Stimulated activated CD4-positive, alpha-beta T cell treated with anti-CD3 and anti-CD28 coated beads, TNF-alpha, amount 100 ng/mL, for 24 hours (primary cell): Measurements from ENCODE around the gene CHCT1.
A peak's percentile ranks its signal among the peaks of the same experiment; 100 is the strongest.
"Not testable (repeated sequence)": the region's sequence is repeated elsewhere in the genome, so short reads cannot be mapped to it uniquely, and the experiment has no call there.

Experiments
- DNase-seq, 3 experiments: peaks; one replicate each; pipeline ENCODE4 v3.0.0-alpha.2; 2020; ENCODE audit warnings: low read depth in 3 of 3

CHCT1 gene

GRCh38 chr17:60398227-60398959 lies 23.9 kb upstream of the CHCT1 start:
- DNase-seq: no peak

- DNase-seq: no peak
Measured at GRCh38 chr17:60401819-60402218, 20.5 kb upstream of the CHCT1 start.

GRCh38 chr17:60403523-60403810 lies 18.8 kb upstream of the CHCT1 start:
- no peak for DNase-seq

GRCh38 chr17:60403962-60404361 lies 18.3 kb upstream of the CHCT1 start:
- no peak for DNase-seq

GRCh38 chr17:60406887-60407286 lies 15.4 kb upstream of the CHCT1 start:
- DNase-seq: no peak

- no peak for DNase-seq
Measured at GRCh38 chr17:60410001-60410400, 12.3 kb upstream of the CHCT1 start.

GRCh38 chr17:60412701-60413100 lies 9.6 kb upstream of the CHCT1 start:
- no peak for DNase-seq

GRCh38 chr17:60415146-60415545 lies 7.1 kb upstream of the CHCT1 start:
- DNase-seq: no peak

GRCh38 chr17:60416368-60416925 lies 5.8 kb upstream of the CHCT1 start:
- DNase-seq: no peak

- not testable (repeated sequence) for DNase-seq
Measured at GRCh38 chr17:60419003-60419402, 3.3 kb upstream of the CHCT1 start.

GRCh38 chr17:60419875-60420274 lies 2.4 kb upstream of the CHCT1 start:
- DNase-seq: not testable (repeated sequence)

GRCh38 chr17:60421273-60422161 lies 772 bp upstream of the CHCT1 start:
- DNase-seq: peak; percentile 54 to 74 (median 62)

- DNase-seq: no peak
Measured at GRCh38 chr17:60423865-60424264, 1.6 kb downstream of the CHCT1 start.

- no peak for DNase-seq
Measured at GRCh38 chr17:60425626-60426025, 3.3 kb downstream of the CHCT1 start.

GRCh38 chr17:60426596-60426995 lies 4.3 kb downstream of the CHCT1 start:
- no peak for DNase-seq

- not testable (repeated sequence) for DNase-seq
Measured at GRCh38 chr17:60428491-60428890, 6.2 kb downstream of the CHCT1 start.

GRCh38 chr17:60430561-60430960 lies 8.3 kb downstream of the CHCT1 start:
- DNase-seq: not testable (repeated sequence)

GRCh38 chr17:60433021-60433997 lies 11.0 kb downstream of the CHCT1 start:
- not testable (repeated sequence) for DNase-seq

GRCh38 chr17:60435244-60436167 lies 13.2 kb downstream of the CHCT1 start:
- peak; percentile 25 to 29 (median 26) for DNase-seq

GRCh38 chr17:60436676-60437075 lies 14.4 kb downstream of the CHCT1 start:
- no peak for DNase-seq
